Endothelial cell of umbilical vein (primary cell): Measurements from ENCODE around the gene TMEM26.
A peak's percentile ranks its signal among the peaks of the same experiment; 100 is the strongest.

Experiments used
- CTCF ChIP-seq, 2 donors: IDR thresholded peaks; 1 replicate in 1 of 2; 2 replicates in 1 of 2; pipeline ENCODE4 v1.5.1; 2011; ENCODE audit warnings: low read length in 2 of 2, mild to moderate bottlenecking in 2 of 2, moderate library complexity in 2 of 2, control low read depth in 1 of 2, inconsistent platforms in 1 of 2, low read depth in 1 of 2; ENCODE audit not compliant: insufficient read depth in 1 of 2; ENCODE audit errors: extremely low read depth in 1 of 2
- EZH2 ChIP-seq: IDR thresholded peaks from 2 replicates; pipeline ENCODE4 v1.6.1; 2012; ENCODE audit warnings: borderline replicate concordance, low read depth, mild to moderate bottlenecking, moderate library complexity, low read length, inconsistent platforms; ENCODE audit not compliant: severe bottlenecking
- GATA2 ChIP-seq: IDR thresholded peaks from 2 replicates; pipeline ENCODE4 v1.7.0; 2011; ENCODE audit warnings: low read depth, mild to moderate bottlenecking, moderate library complexity, mixed read lengths, low read length; ENCODE audit not compliant: insufficient read length, insufficient read depth
- JUN ChIP-seq: IDR thresholded peaks from 2 replicates; pipeline ENCODE4 v1.6.1; 2011; ENCODE audit warnings: borderline replicate concordance, low read depth; ENCODE audit not compliant: insufficient read length, insufficient read depth
- MYC ChIP-seq: IDR thresholded peaks from one replicate; pipeline ENCODE4 v1.6.1; 2011; ENCODE audit warnings: mild to moderate bottlenecking, low read depth, low read length
- POLR2A ChIP-seq: IDR thresholded peaks from 2 replicates; pipeline ENCODE4 v1.6.1; 2012; ENCODE audit warnings: low read depth, mild to moderate bottlenecking, control low read depth, low read length
- POLR2AphosphoS5 ChIP-seq: IDR thresholded peaks from 2 replicates; pipeline ENCODE4 v1.6.1; 2012; ENCODE audit warnings: low read depth, mild to moderate bottlenecking, control low read depth, low read length, moderate library complexity; ENCODE audit not compliant: insufficient read depth
- TF ChIP-seq, protein P1 (sequence below): IDR thresholded peaks from 2 replicates; pipeline ENCODE4 v1.6.1; 2011; ENCODE audit not compliant: insufficient read depth, insufficient read length

DNA sequence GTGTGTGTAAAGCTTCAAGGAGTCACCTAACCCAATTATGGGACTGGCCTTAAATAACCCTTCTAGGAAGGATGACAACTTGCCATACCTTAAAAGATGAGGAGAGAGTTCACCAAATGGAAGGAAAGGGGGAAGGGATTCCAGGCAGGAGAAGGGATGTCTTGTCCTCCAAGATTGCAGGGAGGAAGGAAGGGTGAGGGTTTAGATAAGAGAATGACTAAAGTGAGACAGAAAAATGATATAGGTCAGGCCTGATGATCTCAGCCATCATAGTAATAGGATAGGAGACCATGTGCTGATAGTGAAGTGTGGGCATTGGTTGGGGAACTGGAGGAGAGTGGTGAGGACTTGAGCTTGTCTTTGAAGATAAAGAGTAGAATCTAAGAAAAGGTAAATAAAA is 7.7 kb upstream of the TMEM26 start:
- TF ChIP-seq POLR2AphosphoS5 (no peak), CTCF (IDR thresholded peaks at IDR 0.05; ENCODE audit: extremely low read depth in 1 of 2, insufficient read depth in 1 of 2, low read depth in 1 of 2, low read length in 2 of 2) (no peak), MYC (no peak), EZH2 (no peak), POLR2A (no peak), GATA2 (peak; percentile 99), JUN (no peak)
- TF ChIP-seq, protein P1, sequence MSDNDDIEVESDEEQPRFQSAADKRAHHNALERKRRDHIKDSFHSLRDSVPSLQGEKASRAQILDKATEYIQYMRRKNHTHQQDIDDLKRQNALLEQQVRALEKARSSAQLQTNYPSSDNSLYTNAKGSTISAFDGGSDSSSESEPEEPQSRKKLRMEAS: no peak
